ENCODE data around the gene POM121L12.

DNA sequence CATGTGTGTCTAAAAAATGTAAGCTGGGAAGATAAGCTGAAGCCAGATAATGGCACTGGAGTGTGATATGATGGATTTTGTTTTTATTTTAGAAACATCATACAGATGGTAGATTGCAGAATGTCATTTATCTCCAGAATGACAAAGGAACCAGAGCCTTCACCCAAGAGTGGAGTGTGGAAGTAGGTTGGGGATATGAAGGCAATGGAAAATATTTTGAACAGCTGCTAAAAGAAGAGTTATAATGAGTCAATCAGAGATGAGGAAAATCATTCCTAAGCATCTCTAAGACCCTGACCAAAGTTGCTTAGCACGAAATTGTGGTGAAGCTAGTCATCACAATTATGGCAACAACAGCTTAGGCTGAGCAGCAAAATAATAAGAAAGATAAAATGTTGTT, 39.8 kb upstream of the POM121L12 start:
- TF ChIP-seq, protein P1, sequence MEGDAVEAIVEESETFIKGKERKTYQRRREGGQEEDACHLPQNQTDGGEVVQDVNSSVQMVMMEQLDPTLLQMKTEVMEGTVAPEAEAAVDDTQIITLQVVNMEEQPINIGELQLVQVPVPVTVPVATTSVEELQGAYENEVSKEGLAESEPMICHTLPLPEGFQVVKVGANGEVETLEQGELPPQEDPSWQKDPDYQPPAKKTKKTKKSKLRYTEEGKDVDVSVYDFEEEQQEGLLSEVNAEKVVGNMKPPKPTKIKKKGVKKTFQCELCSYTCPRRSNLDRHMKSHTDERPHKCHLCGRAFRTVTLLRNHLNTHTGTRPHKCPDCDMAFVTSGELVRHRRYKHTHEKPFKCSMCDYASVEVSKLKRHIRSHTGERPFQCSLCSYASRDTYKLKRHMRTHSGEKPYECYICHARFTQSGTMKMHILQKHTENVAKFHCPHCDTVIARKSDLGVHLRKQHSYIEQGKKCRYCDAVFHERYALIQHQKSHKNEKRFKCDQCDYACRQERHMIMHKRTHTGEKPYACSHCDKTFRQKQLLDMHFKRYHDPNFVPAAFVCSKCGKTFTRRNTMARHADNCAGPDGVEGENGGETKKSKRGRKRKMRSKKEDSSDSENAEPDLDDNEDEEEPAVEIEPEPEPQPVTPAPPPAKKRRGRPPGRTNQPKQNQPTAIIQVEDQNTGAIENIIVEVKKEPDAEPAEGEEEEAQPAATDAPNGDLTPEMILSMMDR (conservative IDR thresholded peaks at IDR 0.05; ENCODE audit: low read length) = no peak
- no peak for TF ChIP-seq EZH2phosphoT487 (IDR thresholded peaks at IDR 0.05; ENCODE audit: borderline replicate concordance, low read depth, low read length)
